Type B pancreatic cell (in vitro differentiated cells): Measurements from ENCODE around the gene PTPN14. TPM values are rescaled to one million over a fixed set of nuclear protein-coding genes. Genes with fewer than 3 reads are reported as not detected.

Experiments used
- DNase-seq: peaks from one replicate; pipeline ENCODE4 v3.0.0; 2021; ENCODE audit warnings: mixed read lengths; ENCODE audit not compliant: unreplicated experiment; ENCODE audit errors: extremely low spot score
- H3K27ac Mint-ChIP-seq: 2 replicates; pipeline ENCODE4 v1.8.0; 2021; ENCODE audit warnings: mild to moderate bottlenecking, mixed read lengths
- H3K27me3 Mint-ChIP-seq: 2 replicates; pipeline ENCODE4 v1.8.0; 2021; ENCODE audit warnings: mixed read lengths
- H3K36me3 Mint-ChIP-seq: 2 replicates; pipeline ENCODE4 v1.8.0; 2021; ENCODE audit warnings: mixed read lengths
- H3K4me1 Mint-ChIP-seq: one replicate; pipeline ENCODE4 v1.8.0; 2021; ENCODE audit warnings: mixed read lengths; ENCODE audit not compliant: unreplicated experiment
- H3K4me3 Mint-ChIP-seq: 2 replicates; pipeline ENCODE4 v1.8.0; 2021; ENCODE audit warnings: mild to moderate bottlenecking, mixed read lengths
- H3K9me3 Mint-ChIP-seq: 2 replicates; pipeline ENCODE4 v1.8.0; 2021; ENCODE audit warnings: mixed read lengths
- CTCF ChIP-seq: fragments of 200-600 bp; sonication (generic); conservative IDR thresholded peaks from 2 replicates; pipeline ENCODE4 v1.5.0; 2021; ENCODE audit warnings: antibody characterized with exemption, mild to moderate bottlenecking
- total RNA-seq: library from RNA; stranded (reverse); gene quantifications from 2 replicates; pipeline ENCODE4 v1.2.1, GENCODE V29; 2021; ENCODE audit warnings: low replicate concordance

PTPN14 gene
- total RNA-seq, 1 donor from 2014 or later, result 29.2 TPM

GRCh38 chr1:214570442-214570841, 19.0 kb upstream of the PTPN14 start:
- Mint-ChIP-seq H3K9me3 (no peaks in the 10 kb centered on the region), H3K4me1 (peaks cover 7% of the 10 kb centered on the region)

GRCh38 chr1:214569357-214570004, 18.1 kb upstream of the PTPN14 start:
- H3K27ac Mint-ChIP-seq, result no peak overlapping the region
- no peak for TF ChIP-seq CTCF
- peaks cover 7% of the 10 kb centered on the region for H3K4me1 Mint-ChIP-seq
- no peaks in the 10 kb centered on the region for H3K27me3 Mint-ChIP-seq
- H3K4me3 Mint-ChIP-seq, result no peak overlapping the region
- no peak for DNase-seq
- no peaks in the 10 kb centered on the region for H3K9me3 Mint-ChIP-seq
- H3K36me3 Mint-ChIP-seq, result no peaks in the 10 kb centered on the region

More at GRCh38 chr1:214570442-214570841, 19.0 kb upstream of the PTPN14 start:
- no peak overlapping the region for H3K4me3 Mint-ChIP-seq
- H3K27ac Mint-ChIP-seq, result no peak overlapping the region
- no peaks in the 10 kb centered on the region for H3K27me3 Mint-ChIP-seq
- TF ChIP-seq CTCF, result no peak
- H3K36me3 Mint-ChIP-seq, result no peaks in the 10 kb centered on the region
- no peak for DNase-seq

- H3K36me3 Mint-ChIP-seq, result no peaks in the 10 kb centered on the region
- H3K27ac Mint-ChIP-seq, result no peak overlapping the region
- no peak for TF ChIP-seq CTCF
- H3K9me3 Mint-ChIP-seq, result no peaks in the 10 kb centered on the region
- no peaks in the 10 kb centered on the region for H3K27me3 Mint-ChIP-seq
- no peak for DNase-seq
- no peak overlapping the region for H3K4me3 Mint-ChIP-seq
- H3K4me1 Mint-ChIP-seq, result peaks cover 6% of the 10 kb centered on the region
Observed at GRCh38 chr1:214568328-214568727, 16.9 kb upstream of the PTPN14 start.

- H3K4me3 Mint-ChIP-seq, result no peak overlapping the region
- H3K27me3 Mint-ChIP-seq, result no peaks in the 10 kb centered on the region
- no peak overlapping the region for H3K27ac Mint-ChIP-seq
- no peak for TF ChIP-seq CTCF
- no peaks in the 10 kb centered on the region for H3K9me3 Mint-ChIP-seq
- no peak for DNase-seq
- no peaks in the 10 kb centered on the region for H3K36me3 Mint-ChIP-seq
- H3K4me1 Mint-ChIP-seq, result no peaks in the 10 kb centered on the region
Observed at GRCh38 chr1:214567481-214567980, 16.1 kb upstream of the PTPN14 start.

- Mint-ChIP-seq H3K4me1 (no peaks in the 10 kb centered on the region), H3K27me3 (no peaks in the 10 kb centered on the region), H3K9me3 (no peaks in the 10 kb centered on the region), H3K27ac (no peak overlapping the region), H3K36me3 (no peaks in the 10 kb centered on the region), H3K4me3 (no peak overlapping the region)
- no peak for DNase-seq
- no peak for TF ChIP-seq CTCF
Observed at GRCh38 chr1:214566158-214567104, 15.0 kb upstream of the PTPN14 start.
